Mesodermal cell (in vitro differentiated cells): ENCODE measurements around the gene WDR45B.
A peak's percentile ranks its signal among the peaks of the same experiment; 100 is the strongest.

Experiments
- H3K27ac ChIP-seq: 2 replicates; pipeline ENCODE4 v1.7.0; 2013; ENCODE audit warnings: mild to moderate bottlenecking, low read depth, low read length, moderate library complexity; ENCODE audit not compliant: severe bottlenecking
- H3K36me3 ChIP-seq: 2 replicates; pipeline ENCODE4 v1.7.1; 2013; ENCODE audit warnings: mild to moderate bottlenecking, low read length, moderate library complexity; ENCODE audit not compliant: control insufficient read depth, insufficient read depth
- H3K4me1 ChIP-seq: one replicate; pipeline ENCODE4 v1.7.1; 2013; ENCODE audit warnings: mild to moderate bottlenecking, low read length; ENCODE audit not compliant: insufficient read depth, control insufficient read depth, poor library complexity, severe bottlenecking
- H3K4me3 ChIP-seq: 2 replicates; pipeline ENCODE4 v1.7.0; 2013; ENCODE audit warnings: low read length, control low read depth, mild to moderate bottlenecking; ENCODE audit not compliant: insufficient read depth, poor library complexity, severe bottlenecking; ENCODE audit errors: extremely low read depth
- H3K9me3 ChIP-seq: 2 replicates; pipeline ENCODE4 v1.7.1; 2013; ENCODE audit warnings: mild to moderate bottlenecking, low read length, moderate library complexity; ENCODE audit not compliant: control insufficient read depth
- WGBS, 2 experiments: methylation state at CpG; one replicate each; pipeline ENCODE4 v1.1.5; 2013; ENCODE audit warnings: missing lambda C conversion rate in 2 of 2; ENCODE audit not compliant: insufficient coverage in 2 of 2; 5-methylcytosine and 5-hydroxymethylcytosine counted together

Gene WDR45B

GRCh38 chr17:82608816-82609215 is 39.4 kb downstream of the WDR45B start:
- Histone ChIP-seq H3K4me1 (no peaks in the 10 kb centered on the region), H3K36me3 (peaks cover 67% of the 10 kb centered on the region), H3K4me3 (no peak overlapping the region), H3K27ac (no peak overlapping the region), H3K9me3 (no peaks in the 10 kb centered on the region)
- 69 to 77% methylated on average over 4 to 5 of the region's 5 CpGs for WGBS, 2 experiments

DNA sequence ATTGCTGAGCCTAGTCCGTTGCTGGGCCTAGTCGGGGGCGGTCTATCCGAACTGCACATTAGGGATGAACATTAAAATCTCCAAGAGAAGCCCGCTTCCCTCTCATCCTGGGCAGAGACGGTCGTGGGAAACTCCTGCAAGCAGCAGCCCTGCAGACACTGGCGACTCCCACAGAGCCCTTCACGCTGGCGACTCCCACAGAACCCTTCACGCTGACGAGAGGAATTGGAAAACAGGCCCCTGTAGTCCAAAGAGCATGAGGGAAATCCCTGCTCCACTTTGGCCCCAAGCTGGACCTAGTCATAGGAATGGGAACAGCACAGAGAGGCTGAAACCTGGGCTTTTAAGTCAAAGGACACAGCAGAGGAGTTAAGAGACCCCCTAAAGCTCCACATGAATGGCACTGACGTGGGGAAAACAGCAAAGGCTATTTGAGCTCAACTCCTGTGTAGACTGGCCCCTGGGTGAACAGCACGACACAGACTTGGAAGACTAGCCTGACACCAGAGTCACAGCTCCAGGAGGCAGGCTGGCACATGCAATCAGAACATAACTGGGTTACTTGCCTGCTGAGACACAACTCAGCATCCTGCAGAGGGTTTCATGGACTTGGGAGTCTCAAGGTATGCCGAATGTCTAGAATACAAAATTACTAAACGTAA is 42.2 kb downstream of the WDR45B start:
- WGBS, 2 experiments = 92 to 96% methylated on average over 14 to 15 of the region's 16 CpGs
- H3K36me3 ChIP-seq = peaks cover 81% of the 10 kb centered on the region
- H3K4me3 ChIP-seq = no peak overlapping the region
- H3K9me3 ChIP-seq = no peaks in the 10 kb centered on the region
- H3K4me1 ChIP-seq = peaks cover 3% of the 10 kb centered on the region
- peak overlapping the region; percentile 29 for H3K27ac ChIP-seq

GRCh38 chr17:82604532-82604931 is 43.7 kb downstream of the WDR45B start:
- peaks cover 3% of the 10 kb centered on the region for H3K4me1 ChIP-seq
- H3K4me3 ChIP-seq = no peak overlapping the region
- no peak overlapping the region for H3K27ac ChIP-seq
- peaks cover 85% of the 10 kb centered on the region for H3K36me3 ChIP-seq
- WGBS, 2 experiments = 99 to 100% methylated on average over 7 of the region's 7 CpGs
- H3K9me3 ChIP-seq = no peaks in the 10 kb centered on the region

DNA sequence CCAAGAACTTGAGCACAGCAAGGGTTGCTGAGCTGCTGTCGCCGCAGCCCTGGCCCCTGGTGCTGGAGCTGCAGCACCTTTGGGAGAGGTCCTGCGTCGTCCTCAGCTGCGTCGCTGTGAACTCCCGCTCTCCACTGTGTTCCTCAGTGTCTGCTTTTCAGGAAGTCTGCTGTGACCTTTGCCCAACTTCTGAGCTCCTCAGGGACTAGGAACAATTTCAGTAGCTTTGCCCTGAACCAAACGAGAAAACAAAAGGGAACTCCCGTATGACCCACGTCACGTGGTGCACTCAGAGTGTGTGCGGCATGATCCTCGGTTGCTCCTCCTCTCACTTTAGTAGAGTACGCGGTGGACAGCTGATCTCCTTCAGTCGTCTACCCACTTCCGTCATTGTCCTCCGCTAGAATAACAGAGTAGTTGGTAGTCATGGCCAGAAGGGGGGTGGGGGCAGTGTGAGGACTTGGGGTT is 44.2 kb downstream of the WDR45B start:
- H3K4me1 ChIP-seq = peaks cover 3% of the 10 kb centered on the region
- H3K27ac ChIP-seq = peak overlapping the region; percentile 0
- H3K9me3 ChIP-seq = no peaks in the 10 kb centered on the region
- 94 to 99% methylated on average over 13 to 18 of the region's 18 CpGs for WGBS, 2 experiments
- no peak overlapping the region for H3K4me3 ChIP-seq
- peaks cover 89% of the 10 kb centered on the region for H3K36me3 ChIP-seq

DNA sequence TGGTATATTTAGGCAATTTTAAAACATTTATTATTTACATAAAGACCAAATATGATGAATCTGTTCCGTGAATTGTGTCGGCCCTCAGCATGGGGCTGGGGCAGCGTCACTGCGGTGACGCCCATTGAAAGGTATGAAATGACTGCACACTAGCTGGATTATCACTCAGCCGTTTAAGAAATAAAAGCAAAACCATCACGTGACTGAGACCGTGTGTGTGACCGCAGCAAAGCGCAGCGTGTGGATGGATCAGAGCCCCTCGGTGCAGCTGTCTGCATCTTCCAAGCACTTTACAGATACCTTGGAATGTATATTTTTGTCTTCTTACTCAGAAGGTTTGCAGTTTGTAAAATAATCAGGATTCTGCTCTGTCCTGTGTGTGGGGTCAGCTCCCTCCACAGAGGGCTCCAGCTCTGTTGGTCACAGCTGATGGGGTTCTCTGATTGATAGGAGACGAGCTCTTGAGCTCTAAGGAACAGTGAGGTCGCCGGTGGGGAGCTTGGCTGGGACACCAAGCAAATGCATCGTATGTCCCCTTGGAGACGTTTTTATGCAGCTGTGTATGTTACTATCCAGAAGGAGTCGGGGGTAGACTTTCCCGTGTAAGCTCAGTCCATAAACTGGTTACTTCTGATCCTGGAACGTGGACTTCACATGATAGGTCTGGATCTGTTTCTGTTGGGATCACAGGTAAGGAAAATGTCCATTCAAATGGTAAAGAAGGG is 45.1 kb downstream of the WDR45B start:
- H3K4me3 ChIP-seq = no peak overlapping the region
- no peak overlapping the region for H3K27ac ChIP-seq
- H3K4me1 ChIP-seq = peaks cover 5% of the 10 kb centered on the region
- H3K36me3 ChIP-seq = peaks cover 89% of the 10 kb centered on the region
- H3K9me3 ChIP-seq = no peaks in the 10 kb centered on the region
- 95 to 97% methylated on average over 20 of the region's 20 CpGs for WGBS, 2 experiments

GRCh38 chr17:82602487-82602886 is 45.8 kb downstream of the WDR45B start:
- Histone ChIP-seq H3K27ac (no peak overlapping the region), H3K36me3 (peaks cover 90% of the 10 kb centered on the region), H3K4me3 (no peak overlapping the region), H3K4me1 (peaks cover 6% of the 10 kb centered on the region), H3K9me3 (no peaks in the 10 kb centered on the region)
- WGBS, 2 experiments = 86 to 92% methylated on average over 9 to 13 of the region's 21 CpGs

- Histone ChIP-seq H3K9me3 (no peaks in the 10 kb centered on the region), H3K36me3 (peaks cover 97% of the 10 kb centered on the region), H3K27ac (no peak overlapping the region), H3K4me1 (peaks cover 6% of the 10 kb centered on the region), H3K4me3 (no peak overlapping the region)
- 98 to 99% methylated on average over 19 of the region's 24 CpGs for WGBS, 2 experiments
Observed at GRCh38 chr17:82601447-82602000, 46.7 kb downstream of the WDR45B start.

GRCh38 chr17:82600731-82601446 is 47.4 kb downstream of the WDR45B start:
- Histone ChIP-seq H3K36me3 (peaks cover 97% of the 10 kb centered on the region), H3K27ac (no peak overlapping the region), H3K9me3 (no peaks in the 10 kb centered on the region), H3K4me1 (peaks cover 6% of the 10 kb centered on the region), H3K4me3 (no peak overlapping the region)
- 98% methylated on average over 33 to 37 of the region's 37 CpGs for WGBS, 2 experiments

DNA sequence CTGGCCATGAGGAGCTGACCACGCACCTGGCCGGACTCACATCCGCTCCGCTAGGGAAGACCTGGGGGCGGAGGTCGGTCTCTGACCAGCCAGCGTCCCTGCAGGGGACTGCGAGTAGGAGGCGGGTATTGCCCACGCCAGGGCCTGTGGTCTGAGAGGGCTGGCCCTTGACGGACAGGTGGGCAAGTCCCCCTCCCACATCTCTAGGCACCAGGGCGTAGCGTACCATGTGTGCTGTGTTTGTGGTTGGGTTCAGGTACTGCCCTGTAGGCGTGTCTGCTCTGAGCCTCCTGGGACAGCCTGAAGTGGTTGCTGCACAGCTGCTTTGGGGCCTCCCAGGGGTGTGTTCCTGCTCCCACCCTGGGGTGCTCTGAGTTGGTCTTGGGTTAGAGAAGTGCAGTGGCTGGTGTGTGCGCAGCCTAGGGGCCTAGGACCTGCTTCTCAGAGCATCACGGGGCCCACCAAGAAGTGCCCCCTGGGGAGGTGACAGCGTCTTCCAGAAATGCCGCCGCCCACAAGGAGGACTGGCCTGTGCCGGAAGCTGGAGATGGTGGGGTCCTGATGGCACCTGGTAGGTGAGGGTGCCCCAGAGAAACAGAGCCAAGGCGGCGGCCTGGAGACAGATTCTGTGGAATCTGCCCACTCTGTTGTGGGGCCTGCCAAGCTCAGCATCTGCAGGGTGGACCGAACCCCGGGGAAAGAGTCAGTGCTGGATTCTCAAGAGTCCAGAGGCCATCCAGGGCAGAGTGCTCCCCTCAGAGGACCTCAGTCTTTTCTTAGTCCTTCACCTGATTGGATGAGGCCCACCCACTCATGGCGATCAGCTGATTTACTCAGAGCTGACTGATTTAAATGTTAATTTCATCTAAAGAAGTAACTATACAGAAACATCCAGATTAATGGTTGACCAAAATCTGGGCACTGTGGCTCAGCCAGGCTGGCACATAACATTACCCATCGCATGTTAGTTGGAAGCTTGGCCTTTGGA is 48.3 kb downstream of the WDR45B start:
- H3K9me3 ChIP-seq = no peaks in the 10 kb centered on the region
- 91 to 96% methylated on average over 18 to 21 of the region's 26 CpGs for WGBS, 2 experiments
- no peak overlapping the region for H3K27ac ChIP-seq
- peaks cover 97% of the 10 kb centered on the region for H3K36me3 ChIP-seq
- no peak overlapping the region for H3K4me3 ChIP-seq
- H3K4me1 ChIP-seq = peaks cover 6% of the 10 kb centered on the region
